MM.1S (cell line): ENCODE results near the gene SLC5A11.

ENCODE experiments used
- DNase-seq: peaks from one replicate; pipeline ENCODE4 v3.0.0-alpha.2; 2015
- H2AFZ ChIP-seq: fragments of 300-600 bp; sonication (generic); 2 replicates; pipeline ENCODE4 v1.6.0; 2016; ENCODE audit warnings: antibody characterized with exemption, low read length
- H3F3A ChIP-seq: fragments of 300-600 bp; sonication (generic); 2 replicates; pipeline ENCODE4 v1.6.1; 2016; ENCODE audit warnings: mild to moderate bottlenecking, antibody characterized with exemption, low read length, moderate library complexity, mixed read lengths; ENCODE audit not compliant: insufficient read depth
- H3K27ac ChIP-seq: fragments of 300-600 bp; sonication (generic); 2 replicates; pipeline ENCODE4 v1.5.1; 2016; ENCODE audit warnings: mild to moderate bottlenecking, low read length
- H3K27me3 ChIP-seq: fragments of 300-600 bp; sonication (generic); replicated peaks from 2 replicates; pipeline ENCODE4 v1.6.0; 2016; ENCODE audit warnings: low read length; ENCODE audit not compliant: insufficient read depth
- H3K36me3 ChIP-seq: fragments of 300-600 bp; sonication (generic); replicated peaks from 2 replicates; pipeline ENCODE4 v1.6.1; 2016; ENCODE audit warnings: mild to moderate bottlenecking, low read length, mixed read lengths; ENCODE audit not compliant: insufficient read depth
- H3K4me1 ChIP-seq: fragments of 300-600 bp; sonication (generic); 2 replicates; pipeline ENCODE4 v1.6.1; 2016; ENCODE audit warnings: low read length, mixed read lengths
- H3K4me2 ChIP-seq: fragments of 300-600 bp; sonication (generic); 2 replicates; pipeline ENCODE4 v1.6.0; 2016; ENCODE audit warnings: low read depth, low read length
- H3K4me3 ChIP-seq: fragments of 300-600 bp; sonication (generic); 2 replicates; pipeline ENCODE4 v1.5.1; 2016; ENCODE audit warnings: low read length, mixed read lengths
- H3K79me2 ChIP-seq: fragments of 300-600 bp; sonication (generic); 2 replicates; pipeline ENCODE4 v1.6.1; 2016; ENCODE audit warnings: mixed run types, low read length, mixed read lengths
- H3K9ac ChIP-seq: fragments of 300-600 bp; sonication (generic); 2 replicates; pipeline ENCODE4 v1.6.1; 2016; ENCODE audit warnings: low read length, mixed read lengths
- H3K9me2 ChIP-seq: fragments of 300-600 bp; sonication (generic); replicated peaks from 2 replicates; pipeline ENCODE4 v1.6.1; 2016; ENCODE audit warnings: mild to moderate bottlenecking, low read length, mixed read lengths; ENCODE audit not compliant: insufficient read depth
- H3K9me3 ChIP-seq: fragments of 300-600 bp; sonication (generic); replicated peaks from 2 replicates; pipeline ENCODE4 v1.6.1; 2016; ENCODE audit warnings: mild to moderate bottlenecking, low read length, mixed read lengths; ENCODE audit not compliant: insufficient read depth
- H4K20me1 ChIP-seq: fragments of 300-600 bp; sonication (generic); 2 replicates; pipeline ENCODE4 v1.6.1; 2016; ENCODE audit warnings: mild to moderate bottlenecking, low read length, moderate library complexity, mixed read lengths; ENCODE audit not compliant: insufficient read depth
- EZH2 ChIP-seq: fragments of 300-600 bp; sonication (generic); optimal IDR thresholded peaks from 2 replicates; pipeline ENCODE3; 2017; ENCODE audit warnings: low read depth, mild to moderate bottlenecking, antibody characterized with exemption, low read length, mixed read lengths
- EZH2phosphoT487 ChIP-seq: fragments of 300-600 bp; sonication (generic); IDR thresholded peaks from 2 replicates; pipeline ENCODE4 v1.6.1; 2018; ENCODE audit warnings: antibody characterized with exemption, low read length
- TF ChIP-seq, protein P1 (sequence below): fragments of 300-600 bp; sonication (generic); IDR thresholded peaks from 2 replicates; pipeline ENCODE4 v1.5.1; 2016; ENCODE audit warnings: antibody characterized with exemption, low read length, mixed read lengths

The SLC5A11 gene

DNA sequence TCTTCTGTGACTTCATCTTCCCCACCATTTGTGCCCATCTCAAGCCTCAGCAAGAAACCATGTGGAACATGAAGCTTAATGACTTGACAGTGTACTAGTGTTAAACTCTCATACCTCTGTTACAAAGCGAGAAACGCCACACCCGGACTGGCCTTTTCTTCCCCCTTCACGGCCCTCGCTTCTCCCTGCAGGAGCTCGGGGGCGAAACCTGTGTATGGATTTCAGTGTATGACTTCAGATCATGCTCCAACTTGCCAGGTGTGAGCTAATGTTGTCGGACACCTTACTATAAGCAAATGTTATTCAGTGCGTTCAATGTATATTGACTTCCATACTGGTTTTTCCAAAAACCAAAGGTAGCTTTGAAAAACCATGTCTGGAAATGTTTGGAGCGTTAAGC lies 20.1 kb upstream of the SLC5A11 start:
- Histone ChIP-seq H3K27me3 (no peaks in the 10 kb centered on the region), H3K4me3 (no peak overlapping the region), H3K27ac (no peak overlapping the region), H3K36me3 (no peaks in the 10 kb centered on the region; the same call in none of the 2 replicates), H3K9me2 (no peaks in the 10 kb centered on the region), H3F3A (no peaks in the 10 kb centered on the region), H4K20me1 (no peaks in the 10 kb centered on the region), H3K9ac (no peak overlapping the region), H3K4me2 (no peak overlapping the region), H3K4me1 (no peaks in the 10 kb centered on the region), H3K9me3 (no peaks in the 10 kb centered on the region), H3K79me2 (no peaks in the 10 kb centered on the region), H2AFZ (no peak overlapping the region)
- DNase-seq: no peak
- TF ChIP-seq EZH2 (no peak), EZH2phosphoT487 (no peak)
- TF ChIP-seq, protein P1, sequence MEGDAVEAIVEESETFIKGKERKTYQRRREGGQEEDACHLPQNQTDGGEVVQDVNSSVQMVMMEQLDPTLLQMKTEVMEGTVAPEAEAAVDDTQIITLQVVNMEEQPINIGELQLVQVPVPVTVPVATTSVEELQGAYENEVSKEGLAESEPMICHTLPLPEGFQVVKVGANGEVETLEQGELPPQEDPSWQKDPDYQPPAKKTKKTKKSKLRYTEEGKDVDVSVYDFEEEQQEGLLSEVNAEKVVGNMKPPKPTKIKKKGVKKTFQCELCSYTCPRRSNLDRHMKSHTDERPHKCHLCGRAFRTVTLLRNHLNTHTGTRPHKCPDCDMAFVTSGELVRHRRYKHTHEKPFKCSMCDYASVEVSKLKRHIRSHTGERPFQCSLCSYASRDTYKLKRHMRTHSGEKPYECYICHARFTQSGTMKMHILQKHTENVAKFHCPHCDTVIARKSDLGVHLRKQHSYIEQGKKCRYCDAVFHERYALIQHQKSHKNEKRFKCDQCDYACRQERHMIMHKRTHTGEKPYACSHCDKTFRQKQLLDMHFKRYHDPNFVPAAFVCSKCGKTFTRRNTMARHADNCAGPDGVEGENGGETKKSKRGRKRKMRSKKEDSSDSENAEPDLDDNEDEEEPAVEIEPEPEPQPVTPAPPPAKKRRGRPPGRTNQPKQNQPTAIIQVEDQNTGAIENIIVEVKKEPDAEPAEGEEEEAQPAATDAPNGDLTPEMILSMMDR: no peak

DNA sequence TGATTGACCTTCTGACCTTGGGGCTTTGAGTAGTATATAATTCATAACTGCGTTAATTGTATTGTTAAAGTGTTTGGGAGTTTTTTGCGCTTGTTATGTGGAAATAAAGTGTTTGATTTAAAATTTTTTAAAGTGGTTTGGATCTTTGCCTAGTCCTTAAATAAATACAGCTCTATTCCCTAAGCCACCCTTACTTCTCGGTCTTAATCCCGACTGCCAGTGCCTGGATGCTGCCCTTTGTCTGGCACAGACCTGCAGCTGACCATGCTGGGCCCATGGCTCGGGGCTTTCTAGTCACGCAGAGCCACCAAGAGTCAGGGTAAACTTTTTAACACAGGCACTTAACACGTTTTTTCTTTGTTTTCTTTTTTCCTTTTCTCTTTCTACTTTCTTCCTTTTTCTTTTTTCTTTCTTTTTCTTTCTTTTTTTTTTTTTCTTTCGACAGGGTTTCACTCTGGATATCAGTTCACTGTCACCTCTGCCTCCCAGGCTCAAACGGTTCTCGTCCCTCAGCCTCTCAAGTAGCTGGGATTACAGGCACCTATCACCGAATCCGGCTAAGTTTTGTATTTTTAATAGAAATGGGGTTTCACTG lies 19.6 kb upstream of the SLC5A11 start:
- H3K27ac ChIP-seq: no peak overlapping the region

DNA sequence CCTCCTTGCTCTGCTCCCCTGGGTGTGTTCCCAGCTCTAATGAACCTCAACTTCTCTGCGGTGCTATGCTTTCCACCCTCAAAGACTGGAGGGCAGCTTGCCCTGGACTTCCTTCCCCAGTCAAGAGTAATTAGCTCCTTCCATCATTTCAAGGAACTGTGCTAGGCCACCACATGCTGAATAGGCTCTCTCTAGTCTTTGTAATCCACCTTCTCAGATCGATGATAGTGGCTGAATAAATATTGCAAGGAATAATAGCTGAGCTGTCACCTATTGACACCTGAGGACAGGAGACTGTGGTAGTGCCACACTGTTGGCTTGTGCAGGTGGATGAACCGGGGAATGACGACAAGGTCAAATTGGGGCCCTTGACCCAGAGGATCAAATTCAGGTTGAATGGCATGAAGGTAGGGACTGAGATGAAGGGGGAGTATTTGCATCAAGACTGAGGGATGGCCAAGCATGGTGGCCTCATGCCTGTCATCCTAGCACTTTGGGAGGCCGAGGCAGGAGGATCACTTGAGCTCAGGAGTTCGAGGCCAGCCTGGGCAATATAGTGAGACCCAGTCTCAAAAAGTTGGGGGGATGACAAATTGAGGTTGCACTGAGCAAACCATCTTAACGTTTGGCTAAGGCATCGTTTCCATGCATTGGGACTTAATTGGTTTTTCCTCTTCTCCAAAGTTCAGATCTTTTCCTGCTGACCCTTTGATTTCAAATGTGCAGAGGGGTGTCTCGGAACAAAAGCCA lies 18.8 kb upstream of the SLC5A11 start:
- Histone ChIP-seq H3K79me2 (no peaks in the 10 kb centered on the region), H3K27me3 (no peaks in the 10 kb centered on the region), H3K4me2 (no peak overlapping the region), H3K9ac (no peak overlapping the region), H3K4me3 (no peak overlapping the region), H3K36me3 (no peaks in the 10 kb centered on the region; the same call in 1 of the 2 replicates), H3K9me2 (no peaks in the 10 kb centered on the region), H3K4me1 (no peaks in the 10 kb centered on the region), H3K9me3 (no peaks in the 10 kb centered on the region), H3K27ac (no peak overlapping the region), H3F3A (no peaks in the 10 kb centered on the region), H4K20me1 (no peaks in the 10 kb centered on the region), H2AFZ (no peak overlapping the region)
- no peak for DNase-seq
- TF ChIP-seq EZH2phosphoT487 (no peak), EZH2 (no peak)
- TF ChIP-seq, protein P1: no peak

More for the DNA sequence above, 19.6 kb upstream of the SLC5A11 start:
- H3K27me3 ChIP-seq: no peaks in the 10 kb centered on the region
- no peaks in the 10 kb centered on the region for H4K20me1 ChIP-seq
- H3K9me3 ChIP-seq: no peaks in the 10 kb centered on the region
- no peak overlapping the region for H2AFZ ChIP-seq
- DNase-seq: no peak
- H3K79me2 ChIP-seq: no peaks in the 10 kb centered on the region
- no peaks in the 10 kb centered on the region; the same call in 1 of the 2 replicates for H3K36me3 ChIP-seq
- H3F3A ChIP-seq: no peaks in the 10 kb centered on the region
- H3K4me1 ChIP-seq: no peaks in the 10 kb centered on the region
- no peak overlapping the region for H3K9ac ChIP-seq
- no peak overlapping the region for H3K4me2 ChIP-seq
- TF ChIP-seq, protein P1: no peak
- no peak for TF ChIP-seq EZH2phosphoT487
- no peak for TF ChIP-seq EZH2
- no peak overlapping the region for H3K4me3 ChIP-seq
- H3K9me2 ChIP-seq: no peaks in the 10 kb centered on the region
